Right lobe of liver (tissue), 6 donors: ENCODE measurements around the gene ASCL3. TPM values are rescaled to one million over a fixed set of nuclear protein-coding genes. Genes with fewer than 3 reads are reported as not detected.
"Not testable (repeated sequence)": the region's sequence is repeated elsewhere in the genome, so short reads cannot be mapped to it uniquely, and the experiment has no call there.

ENCODE experiments used
- ATAC-seq, 4 donors: fragments of 200-7000 bp; cut with Tn5 transposase; one replicate each; pipeline ENCODE4 v1.9.1; 2020; ENCODE audit warnings: mild to moderate bottlenecking in 4 of 4, moderate library complexity in 4 of 4
- DNase-seq, 3 donors: peaks; one replicate each; pipeline ENCODE4 v3.0.0-alpha.2; 2020
- H3K27ac ChIP-seq, 3 donors: fragments of 200-600 bp; one replicate each; pipeline ENCODE4 v1.8.0; 2022
- H3K27me3 ChIP-seq, 2 donors: fragments of 200-600 bp; one replicate each; pipeline ENCODE4 v1.8.0; 2022
- H3K36me3 ChIP-seq, 4 donors: fragments of 200-600 bp; sonication (generic) in 1 of 4; one replicate each; pipeline versions ENCODE4 v1.5.1 to v1.8.0; 2017 to 2022; ENCODE audit warnings: control low read depth in 1 of 4
- H3K4me1 ChIP-seq, 4 donors: fragments of 200-600 bp; sonication (generic) in 1 of 4; one replicate each; pipeline versions ENCODE4 v1.5.1 to v1.8.0; 2017 to 2022; ENCODE audit warnings: control low read depth in 1 of 4
- H3K4me3 ChIP-seq, 3 donors: fragments of 200-600 bp; one replicate each; pipeline ENCODE4 v1.8.0; 2022
- H3K9me3 ChIP-seq, 4 donors: fragments of 200-600 bp; sonication (generic) in 1 of 4; one replicate each; pipeline versions ENCODE4 v1.5.1 to v1.8.0; 2017 to 2022; ENCODE audit warnings: control low read depth in 1 of 4
- CTCF ChIP-seq, 4 donors: fragments of 200-600 bp in 3 of 4; fragments of 450-650 bp in 1 of 4; IDR thresholded peaks; one replicate each; pipeline versions ENCODE4 v1.5.1 to v1.8.0; 2016 to 2022; ENCODE audit warnings: antibody characterized with exemption in 4 of 4, mild to moderate bottlenecking in 2 of 4
- POLR2A ChIP-seq: fragments of 450-650 bp; IDR thresholded peaks from one replicate; pipeline ENCODE4 v1.6.1; 2017; ENCODE audit warnings: antibody characterized with exemption, mild to moderate bottlenecking
- WGBS: methylation state at CpG from one replicate; pipeline ENCODE4 v1.1.6; 2018; ENCODE audit warnings: low coverage, low lambda C conversion rate; ENCODE audit not compliant: insufficient coverage; ENCODE audit errors: missing lambda C conversion rate; 5-methylcytosine and 5-hydroxymethylcytosine counted together
- intact Hi-C, 2 donors: fragments of 100-400 bp; cut with DNase I; formaldehyde crosslinking; loops; one replicate each; pipeline versions ENCODE4 v1.11.2 to v1.14.1; 2022
- total RNA-seq, 6 experiments: library from RNA; depleted of rRNA in 2 of 6; stranded (reverse); fragments of >200 nt in 2 of 6; fragmentation: NEBNext Ultra II Directional in 3 of 6; extraction: Animal tissue kit (Norgen Biotek cat#: 25700) in 3 of 6; gene quantifications; one replicate each; pipeline versions ENCODE4 v1.1.0 to v1.2.4, GENCODE V29; 2016 to 2023
- donor health status: DM: no; HTN: yes; CAD: no.
- donor health status: DM: no; HTN: no; CAD: no.
- donor health status: DM: no; HTN: no; CAD: no.
- donor health status: DM: no; HTN: yes; CAD: no.
- donor health status: DM: no; HTN: yes; CAD: no.

ASCL3 gene
- total RNA-seq, 6 experiments from 2014 or later, result not detected

- Histone ChIP-seq H3K27me3 (no peaks in the 10 kb centered on the region), H3K27ac (no peak overlapping the region), H3K9me3 (no peaks in the 10 kb centered on the region), H3K4me1 (no peaks in the 10 kb centered on the region), H3K4me3 (no peak overlapping the region), H3K36me3 (no peaks in the 10 kb centered on the region)
- WGBS, result 84% methylated on average over 13 of the region's 14 CpGs
- no peak for ATAC-seq
- DNase-seq, result no peak
- TF ChIP-seq POLR2A (no peak), CTCF (IDR thresholded peaks at IDR 0.05) (no peak)
- intact Hi-C loops, result no loop called here
Measured at GRCh38 chr11:8937659-8938058, 5.2 kb downstream of the ASCL3 start.

- Histone ChIP-seq H3K27ac (no peak overlapping the region), H3K9me3 (no peaks in the 10 kb centered on the region), H3K4me3 (no peak overlapping the region), H3K36me3 (no peaks in the 10 kb centered on the region), H3K4me1 (no peaks in the 10 kb centered on the region), H3K27me3 (no peaks in the 10 kb centered on the region)
- WGBS, result 89% methylated on average over 9 of the region's 10 CpGs
- DNase-seq (no peak), ATAC-seq (no peak)
- no peak for TF ChIP-seq CTCF (IDR thresholded peaks at IDR 0.05)
- no peak for TF ChIP-seq POLR2A
- intact Hi-C loops, result no loop called here
Measured at GRCh38 chr11:8937159-8937558, 5.7 kb downstream of the ASCL3 start.

GRCh38 chr11:8935789-8936188 is 7.0 kb downstream of the ASCL3 start:
- 100% methylated on average over 1 of the region's 2 CpGs for WGBS
- intact Hi-C loops, H3K4me1 ChIP-seq, H3K4me3 ChIP-seq, H3K36me3 ChIP-seq, DNase-seq, ATAC-seq, H3K27ac ChIP-seq, H3K9me3 ChIP-seq, H3K27me3 ChIP-seq: not testable (repeated sequence)

DNA sequence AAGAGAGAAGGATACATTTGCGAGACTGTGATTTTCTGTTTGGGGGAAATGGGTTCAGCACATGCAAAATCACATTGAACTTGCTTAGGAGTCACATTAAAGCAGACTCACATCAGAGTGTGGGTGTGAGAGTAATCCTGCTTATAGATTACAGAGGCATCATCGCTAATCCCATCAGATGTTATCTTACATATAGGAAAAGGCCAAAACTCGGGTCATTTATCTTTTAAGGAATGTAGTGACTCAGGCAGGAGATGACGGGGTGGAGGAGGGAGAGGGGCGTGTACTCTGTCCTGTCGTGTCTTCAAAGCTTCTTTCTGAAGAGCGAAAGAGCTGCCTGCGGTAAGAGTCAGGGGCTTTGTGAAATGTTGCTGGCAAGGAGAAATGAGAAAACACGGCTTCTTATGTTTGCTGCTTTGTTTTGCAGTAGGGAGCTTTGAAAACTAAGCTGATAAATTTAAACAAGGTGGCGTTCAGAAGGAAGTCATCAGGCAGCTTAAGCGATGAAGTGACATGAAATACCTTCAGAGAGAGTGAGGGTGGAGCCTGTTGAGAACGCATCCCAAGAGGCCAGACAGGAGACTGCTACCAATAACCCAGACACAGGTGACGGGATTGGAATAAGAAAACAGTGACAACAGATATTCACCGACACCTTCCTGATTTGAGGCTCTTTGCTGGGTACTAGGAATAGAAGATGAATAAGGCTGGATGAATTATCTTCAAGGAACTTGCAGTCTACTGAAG is 7.9 kb downstream of the ASCL3 start:
- no peaks in the 10 kb centered on the region for H3K36me3 ChIP-seq
- H3K27ac ChIP-seq, result no peak overlapping the region
- intact Hi-C loops, result no loop called here
- H3K4me1 ChIP-seq, result no peaks in the 10 kb centered on the region
- no peak for ATAC-seq
- no peaks in the 10 kb centered on the region for H3K9me3 ChIP-seq
- H3K27me3 ChIP-seq, result no peaks in the 10 kb centered on the region
- WGBS, result 78% methylated on average over 14 of the region's 14 CpGs
- no peak for DNase-seq
- H3K4me3 ChIP-seq, result no peak overlapping the region
- TF ChIP-seq POLR2A (no peak), CTCF (IDR thresholded peaks at IDR 0.05) (no peak)

GRCh38 chr11:8933931-8934330 is 8.9 kb downstream of the ASCL3 start:
- WGBS, result no CpG with 5 or more reads among the region's 6 CpGs
- H3K9me3 ChIP-seq, result no peaks in the 10 kb centered on the region
- intact Hi-C loops, result no loop called here
- TF ChIP-seq CTCF (IDR thresholded peaks at IDR 0.05), result no peak
- no peak for TF ChIP-seq POLR2A
- no peaks in the 10 kb centered on the region for H3K27me3 ChIP-seq
- DNase-seq, result no peak
- no peak for ATAC-seq
- no peaks in the 10 kb centered on the region for H3K4me1 ChIP-seq
- no peak overlapping the region for H3K27ac ChIP-seq
- H3K36me3 ChIP-seq, result no peaks in the 10 kb centered on the region
- no peak overlapping the region for H3K4me3 ChIP-seq
